Peyer's patch (tissue), 4 donors: Measurements from ENCODE around the gene MGAT5B. TPM values are rescaled to one million over a fixed set of nuclear protein-coding genes. Genes with fewer than 3 reads are reported as not detected.

ENCODE experiments used
- DNase-seq, 3 donors: peaks; one replicate each; pipeline ENCODE4 v3.0.0-alpha.2; 2017 to 2019
- H3K27ac ChIP-seq, 4 donors: fragments of 200-600 bp; sonication (generic); one replicate each; pipeline ENCODE4 v1.5.1; 2016 to 2019
- H3K27me3 ChIP-seq, 2 donors: fragments of 200-600 bp; sonication (generic); one replicate each; pipeline ENCODE4 v1.5.1; 2019
- H3K36me3 ChIP-seq, 3 donors: fragments of 200-600 bp; sonication (generic); one replicate each; pipeline ENCODE4 v1.5.1; 2016 to 2019
- H3K4me1 ChIP-seq, 4 donors: fragments of 200-600 bp; sonication (generic); one replicate each; pipeline ENCODE4 v1.5.1; 2016 to 2019
- H3K4me3 ChIP-seq, 4 donors: fragments of 200-600 bp; sonication (generic); 1 replicate in 3 of 4; 2 replicates in 1 of 4; pipeline ENCODE4 v1.5.1; 2016 to 2019; ENCODE audit warnings: mild to moderate bottlenecking in 1 of 4
- H3K9me3 ChIP-seq, 4 donors: fragments of 200-600 bp; sonication (generic); one replicate each; pipeline ENCODE4 v1.5.1; 2016 to 2019; ENCODE audit warnings: mild to moderate bottlenecking in 1 of 4
- CTCF ChIP-seq, 6 experiments: fragments of 450-650 bp in 4 of 6; fragments of 200-600 bp in 2 of 6; sonication (generic) in 1 of 6; IDR thresholded peaks; one replicate each; pipeline ENCODE4 v1.5.1; 2017 to 2019; ENCODE audit warnings: antibody characterized with exemption in 6 of 6, mild to moderate bottlenecking in 3 of 6, moderate library complexity in 1 of 6
- POLR2A ChIP-seq, 2 donors: fragments of 450-650 bp; IDR thresholded peaks; one replicate each; pipeline ENCODE4 v1.5.1; 2017; ENCODE audit warnings: antibody characterized with exemption in 2 of 2, mild to moderate bottlenecking in 2 of 2, moderate library complexity in 2 of 2
- total RNA-seq, 4 donors: library from RNA; depleted of rRNA; stranded (reverse); fragments of >200 nt; gene quantifications; one replicate each; pipeline ENCODE4 v1.1.0, GENCODE V29; 2016

The MGAT5B gene
- total RNA-seq, 4 donors from 2014 or later: 0.27 to 6.6 (median 0.47) TPM; not detected in 1

GRCh38 chr17:76909971-76910760 is 42.0 kb downstream of the MGAT5B start:
- no peaks in the 10 kb centered on the region for H3K9me3 ChIP-seq
- no peaks in the 10 kb centered on the region for H3K4me1 ChIP-seq
- H3K27me3 ChIP-seq: no peaks in the 10 kb centered on the region
- no peak overlapping the region for H3K4me3 ChIP-seq
- no peak for TF ChIP-seq POLR2A (IDR thresholded peaks at IDR 0.05)
- no peak for TF ChIP-seq CTCF (IDR thresholded peaks at IDR 0.05)
- no peak for DNase-seq
- H3K36me3 ChIP-seq: no peaks in the 10 kb centered on the region
- H3K27ac ChIP-seq: no peak overlapping the region

DNA sequence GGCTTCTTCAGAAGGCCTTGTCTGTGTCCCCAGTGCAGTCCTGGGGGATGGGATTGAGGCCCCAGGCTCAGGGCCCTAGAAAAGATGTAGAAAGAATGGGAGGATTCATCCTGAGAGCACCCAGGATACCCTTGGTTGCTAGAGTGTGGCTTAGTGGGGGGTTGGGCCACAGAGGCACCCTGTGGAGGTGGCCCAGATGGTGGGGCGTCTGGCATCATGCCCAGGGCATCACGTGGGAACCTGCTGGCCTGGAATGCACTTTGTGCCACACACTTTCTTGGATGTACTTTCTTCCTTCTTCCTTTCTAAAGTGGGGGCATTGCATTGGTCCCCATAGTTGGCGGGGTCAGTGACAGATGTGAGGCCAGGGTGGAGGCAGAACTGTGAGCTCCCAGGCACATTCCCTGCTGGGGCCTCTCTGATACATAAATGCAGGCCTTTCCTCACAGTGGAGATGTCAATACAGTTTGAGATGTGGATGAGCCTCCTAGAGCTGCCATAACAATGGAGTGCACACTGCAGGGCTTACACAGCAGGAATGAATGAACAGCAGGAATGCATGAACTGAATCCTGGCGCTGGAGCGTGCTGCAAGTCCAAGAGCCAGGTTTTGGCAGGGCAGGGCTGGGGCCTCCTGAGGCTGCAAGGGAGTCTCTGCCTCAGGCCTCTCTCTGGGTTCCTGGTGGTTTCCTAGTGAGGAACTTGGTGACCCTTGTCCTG is 43.3 kb downstream of the MGAT5B start:
- Histone ChIP-seq H3K27ac (no peak overlapping the region), H3K9me3 (no peaks in the 10 kb centered on the region), H3K36me3 (no peaks in the 10 kb centered on the region), H3K27me3 (no peaks in the 10 kb centered on the region), H3K4me1 (no peaks in the 10 kb centered on the region), H3K4me3 (no peak overlapping the region)
- TF ChIP-seq POLR2A (IDR thresholded peaks at IDR 0.05) (no peak), CTCF (IDR thresholded peaks at IDR 0.05) (no peak)
- no peak for DNase-seq

- Histone ChIP-seq H3K4me3 (no peak overlapping the region), H3K36me3 (no peaks in the 10 kb centered on the region), H3K27ac (no peak overlapping the region), H3K9me3 (no peaks in the 10 kb centered on the region), H3K27me3 (no peaks in the 10 kb centered on the region), H3K4me1 (no peaks in the 10 kb centered on the region)
- DNase-seq: no peak
- no peak for TF ChIP-seq POLR2A (IDR thresholded peaks at IDR 0.05)
- no peak for TF ChIP-seq CTCF (IDR thresholded peaks at IDR 0.05)
These were observed 44.4 kb downstream of the MGAT5B start for GRCh38 chr17:76912421-76913164.

GRCh38 chr17:76914937-76915336 is 46.7 kb downstream of the MGAT5B start:
- no peaks in the 10 kb centered on the region for H3K36me3 ChIP-seq
- no peaks in the 10 kb centered on the region for H3K27me3 ChIP-seq
- no peak for DNase-seq
- H3K4me3 ChIP-seq: no peak overlapping the region
- H3K27ac ChIP-seq: no peak overlapping the region
- no peaks in the 10 kb centered on the region for H3K4me1 ChIP-seq
- no peaks in the 10 kb centered on the region for H3K9me3 ChIP-seq
- TF ChIP-seq CTCF (IDR thresholded peaks at IDR 0.05): no peak
- TF ChIP-seq POLR2A (IDR thresholded peaks at IDR 0.05): no peak

- no peak overlapping the region for H3K4me3 ChIP-seq
- TF ChIP-seq CTCF (IDR thresholded peaks at IDR 0.05): no peak
- no peak for TF ChIP-seq POLR2A (IDR thresholded peaks at IDR 0.05)
- no peaks in the 10 kb centered on the region for H3K36me3 ChIP-seq
- H3K27ac ChIP-seq: no peak overlapping the region
- H3K27me3 ChIP-seq: no peaks in the 10 kb centered on the region
- no peaks in the 10 kb centered on the region for H3K9me3 ChIP-seq
- no peaks in the 10 kb centered on the region for H3K4me1 ChIP-seq
- DNase-seq: no peak
These were observed 47.8 kb downstream of the MGAT5B start for GRCh38 chr17:76915840-76916510.
